GM19238 (cell line): ENCODE measurements around the gene NEK2.
"Not testable (repeated sequence)": the region's sequence is repeated elsewhere in the genome, so short reads cannot be mapped to it uniquely, and the experiment has no call there.

ENCODE experiments used
- DNase-seq: peaks from one replicate; pipeline ENCODE4 v3.0.0; 2011; ENCODE audit warnings: low spot score; ENCODE audit not compliant: insufficient read length

NEK2 gene

GRCh38 chr1:211650904-211651303 lies 24.5 kb downstream of the NEK2 start:
- DNase-seq, result no peak

- DNase-seq, result no peak
Measured at GRCh38 chr1:211648980-211649934, 26.2 kb downstream of the NEK2 start.

GRCh38 chr1:211648336-211648735 lies 27.1 kb downstream of the NEK2 start:
- no peak for DNase-seq

- DNase-seq, result no peak
Measured at GRCh38 chr1:211647711-211648121, 27.7 kb downstream of the NEK2 start.

GRCh38 chr1:211646566-211646965 lies 28.9 kb downstream of the NEK2 start:
- DNase-seq, result no peak

GRCh38 chr1:211645601-211646000 lies 29.8 kb downstream of the NEK2 start:
- DNase-seq, result not testable (repeated sequence)

- DNase-seq, result no peak
Measured at GRCh38 chr1:211644653-211645052, 30.8 kb downstream of the NEK2 start.

GRCh38 chr1:211643324-211644212 lies 31.9 kb downstream of the NEK2 start:
- no peak for DNase-seq

- DNase-seq, result no peak
Measured at GRCh38 chr1:211642870-211643269, 32.6 kb downstream of the NEK2 start.

- no peak for DNase-seq
Measured at GRCh38 chr1:211641942-211642341, 33.5 kb downstream of the NEK2 start.

GRCh38 chr1:211641044-211641800 lies 34.2 kb downstream of the NEK2 start:
- DNase-seq, result no peak

- no peak for DNase-seq
Measured at GRCh38 chr1:211640301-211640630, 35.2 kb downstream of the NEK2 start.

- no peak for DNase-seq
Measured at GRCh38 chr1:211639475-211640300, 35.7 kb downstream of the NEK2 start.

- DNase-seq, result no peak
Measured at GRCh38 chr1:211638689-211639101, 36.7 kb downstream of the NEK2 start.

GRCh38 chr1:211638246-211638645 lies 37.2 kb downstream of the NEK2 start:
- DNase-seq, result no peak

- no peak for DNase-seq
Measured at GRCh38 chr1:211637066-211637465, 38.4 kb downstream of the NEK2 start.

- DNase-seq, result not testable (repeated sequence)
Measured at GRCh38 chr1:211636575-211637029, 38.8 kb downstream of the NEK2 start.

GRCh38 chr1:211635597-211636205 lies 39.7 kb downstream of the NEK2 start:
- DNase-seq, result no peak

- DNase-seq, result no peak
Measured at GRCh38 chr1:211634931-211635330, 40.5 kb downstream of the NEK2 start.

- no peak for DNase-seq
Measured at GRCh38 chr1:211634461-211634860, 41.0 kb downstream of the NEK2 start.
